GM12878 (cell line): ENCODE results near the gene CCDC12.
A peak's percentile ranks its signal among the peaks of the same experiment; 100 is the strongest.

Source experiments
- ATF3 ChIP-seq: IDR thresholded peaks from 2 replicates; pipeline ENCODE4 v1.6.1; 2011; ENCODE audit warnings: low read depth, mild to moderate bottlenecking, low read length, moderate library complexity, borderline replicate concordance; ENCODE audit errors: extremely low read depth
- CBX3 ChIP-seq: fragments of 200-600 bp; sonication (generic); IDR thresholded peaks from 2 replicates; pipeline ENCODE4 v1.6.1; 2016; ENCODE audit warnings: low read depth, borderline replicate concordance
- CBX5 ChIP-seq: sonication (generic); IDR thresholded peaks from 2 replicates; pipeline ENCODE4 v1.6.1; 2016; ENCODE audit warnings: low read depth, moderate library complexity, mild to moderate bottlenecking, inconsistent platforms
- CTCF ChIP-seq, 3 experiments: IDR thresholded peaks in 2 of 3; conservative IDR thresholded peaks in 1 of 3; 2 replicates each; pipeline ENCODE4 v1.5.1; 2011; ENCODE audit warnings: low read depth in 3 of 3, low read length in 3 of 3, mild to moderate bottlenecking in 3 of 3, control low read depth in 2 of 3, moderate library complexity in 2 of 3, inconsistent platforms in 1 of 3, mixed read lengths in 1 of 3; ENCODE audit not compliant: control insufficient read depth in 2 of 3, insufficient read depth in 1 of 3; ENCODE audit errors: extremely low read depth in 1 of 3
- HDAC2 ChIP-seq: fragments of 200-600 bp; sonication (generic); IDR thresholded peaks from 2 replicates; pipeline ENCODE4 v1.6.1; 2017
- POLR2A ChIP-seq: IDR thresholded peaks from 2 replicates; pipeline ENCODE4 v1.6.1; 2011; ENCODE audit warnings: low read depth, mild to moderate bottlenecking, low read length
- SKIL ChIP-seq: fragments of 450-650 bp; IDR thresholded peaks from 2 replicates; pipeline ENCODE4 v1.6.1; 2017; ENCODE audit warnings: mild to moderate bottlenecking, low read depth, inconsistent platforms; ENCODE audit not compliant: poor library complexity, severe bottlenecking
- SMC3 ChIP-seq: IDR thresholded peaks from 2 replicates; pipeline ENCODE4 v1.6.1; 2011; ENCODE audit warnings: low read length, improper control_type of control experiment, borderline replicate concordance
- TBL1XR1 ChIP-seq: IDR thresholded peaks from 2 replicates; pipeline ENCODE4 v1.6.1; 2012; ENCODE audit warnings: low read depth, low read length, improper control_type of control experiment

GRCh38 chr3:46996689-46997452 is 20.3 kb upstream of the CCDC12 start:
- TF ChIP-seq SMC3 (no peak), CBX5 (no peak), TBL1XR1 (no peak), CBX3 (no peak), CTCF (IDR thresholded peaks at IDR 0.05 in 2 of 3, conservative IDR thresholded peaks at IDR 0.05 in 1 of 3; ENCODE audit: control insufficient read depth in 2 of 3, extremely low read depth in 1 of 3, insufficient read depth in 1 of 3, low read depth in 3 of 3, low read length in 3 of 3) (no peak), POLR2A (peak; percentile 57), HDAC2 (no peak), ATF3 (no peak), SKIL (no peak)
